AG04449 (cell line): ENCODE measurements around the gene KLF16.
A peak's percentile ranks its signal among the peaks of the same experiment; 100 is the strongest.
"Not testable (repeated sequence)": the region's sequence is repeated elsewhere in the genome, so short reads cannot be mapped to it uniquely, and the experiment has no call there.

Experiments used
- CTCF ChIA-PET: fragments of 350-600 bp; formaldehyde crosslinking; extraction: SDS; loops from one replicate; lab custom pipeline; 2021; ENCODE audit warnings: antibody characterized with exemption; lab: Yijun Ruan, JAX
- POLR2A ChIA-PET: fragments of 400-600, 350-600 bp; formaldehyde crosslinking; extraction: SDS; loops from one replicate; lab custom pipeline; 2020; ENCODE audit warnings: antibody characterized with exemption, inconsistent platforms; lab: Yijun Ruan, JAX
- DNase-seq: peaks from one replicate; pipeline ENCODE4 v3.0.0-alpha.2; 2010; ENCODE audit warnings: low read depth, low spot score
- H3K4me3 ChIP-seq: 2 replicates; pipeline ENCODE4 v1.5.1; 2011; ENCODE audit warnings: low read depth, mild to moderate bottlenecking, control low read depth, low read length
- CTCF ChIP-seq: IDR thresholded peaks from one replicate; pipeline ENCODE4 v1.5.1; 2011; ENCODE audit warnings: mild to moderate bottlenecking, moderate library complexity, low read length, control low read depth, inconsistent platforms; ENCODE audit not compliant: insufficient read depth; ENCODE audit errors: missing control alignments

KLF16 gene

GRCh38 chr19:1888385-1888784 is 25.0 kb upstream of the KLF16 start:
- no peak for TF ChIP-seq CTCF
- no peak overlapping the region for H3K4me3 ChIP-seq
- CTCF ChIA-PET: interaction anchor here (1.5 to 1.9 kb wide), 2 partner anchors 9 to 27 kb away, joined by 4 read pairs; no protein-coding TSS in a partner anchor
- no peak for DNase-seq
- POLR2A ChIA-PET: no interaction called here

- DNase-seq, POLR2A ChIA-PET: not testable (repeated sequence)
Measured at GRCh38 chr19:1886360-1886759, 23.0 kb upstream of the KLF16 start.

GRCh38 chr19:1885398-1886119 is 22.2 kb upstream of the KLF16 start, which contains the start of gene ABHD17A:
Gene ABHD17A (minus strand): TSS chr19:1885496. CDS start chr19:1881566, 3,930 bp downstream.
- ChIA-PET POLR2A (interaction anchor here (0.6 to 0.7 kb wide), 2 partner anchors 9 to 16 kb away, joined by 3 to 6 read pairs; no protein-coding TSS in a partner anchor), CTCF (interaction anchor here (1.7 to 3.9 kb wide), 2 partner anchors 12 to 45 kb away, joined by 3 to 14 read pairs; no protein-coding TSS in a partner anchor)

More at GRCh38 chr19:1886360-1886759, 23.0 kb upstream of the KLF16 start:
- CTCF ChIA-PET: interaction anchor here (1.7 to 3.9 kb wide), 2 partner anchors 11 to 44 kb away, joined by 3 to 14 read pairs; no protein-coding TSS in a partner anchor
- H3K4me3 ChIP-seq: not testable (repeated sequence)

GRCh38 chr19:1884719-1885334 is 21.4 kb upstream of the KLF16 start:
- POLR2A ChIA-PET: interaction anchor here (0.6 to 0.7 kb wide), 2 partner anchors 9 to 17 kb away, joined by 3 to 6 read pairs; no protein-coding TSS in a partner anchor
- TF ChIP-seq CTCF: no peak
- peak overlapping the region; percentile 80 for H3K4me3 ChIP-seq
- DNase-seq: no peak
- CTCF ChIA-PET: interaction anchor here (1.7 to 3.9 kb wide), 2 partner anchors 12 to 46 kb away, joined by 3 to 14 read pairs; no protein-coding TSS in a partner anchor

More at GRCh38 chr19:1885398-1886119, 22.2 kb upstream of the KLF16 start, which contains the start of gene ABHD17A:
- H3K4me3 ChIP-seq: peak within 1 kb of the TSS; percentile 80
- not testable (repeated sequence) for DNase-seq

- DNase-seq: no peak
- no peak for TF ChIP-seq CTCF
- ChIA-PET CTCF (interaction anchor here (3.9 kb wide), 1 partner anchor 13 kb away, joined by 14 read pairs; no protein-coding TSS in a partner anchor), POLR2A (no interaction called here)
- H3K4me3 ChIP-seq: peak overlapping the region; percentile 80
Measured at GRCh38 chr19:1884291-1884718, 20.9 kb upstream of the KLF16 start.

- H3K4me3 ChIP-seq: peak overlapping the region; percentile 80
- CTCF ChIA-PET: interaction anchor here (3.9 kb wide), 1 partner anchor 13 kb away, joined by 14 read pairs; no protein-coding TSS in a partner anchor
- no peak for TF ChIP-seq CTCF
- POLR2A ChIA-PET: no interaction called here
- DNase-seq: no peak
Measured at GRCh38 chr19:1883784-1884183, 20.4 kb upstream of the KLF16 start.
